Neural progenitor cell (in vitro differentiated cells): ENCODE results near the gene COMMD1.

ENCODE experiments used
- EZH2 ChIP-seq: fragments of 200-600 bp; sonication (generic); IDR thresholded peaks from 2 replicates; pipeline ENCODE4 v1.6.1; 2017; ENCODE audit warnings: antibody characterized with exemption, mild to moderate bottlenecking, moderate library complexity
- EZH2phosphoT487 ChIP-seq: fragments of 200-600 bp; sonication (generic); IDR thresholded peaks from 2 replicates; pipeline ENCODE4 v1.6.1; 2017; ENCODE audit warnings: antibody characterized with exemption
- TF ChIP-seq, protein P1 (sequence below): fragments of 200-600 bp; sonication (generic); IDR thresholded peaks from 2 replicates; pipeline ENCODE4 v1.5.1; 2017; ENCODE audit warnings: antibody characterized with exemption, mild to moderate bottlenecking

DNA sequence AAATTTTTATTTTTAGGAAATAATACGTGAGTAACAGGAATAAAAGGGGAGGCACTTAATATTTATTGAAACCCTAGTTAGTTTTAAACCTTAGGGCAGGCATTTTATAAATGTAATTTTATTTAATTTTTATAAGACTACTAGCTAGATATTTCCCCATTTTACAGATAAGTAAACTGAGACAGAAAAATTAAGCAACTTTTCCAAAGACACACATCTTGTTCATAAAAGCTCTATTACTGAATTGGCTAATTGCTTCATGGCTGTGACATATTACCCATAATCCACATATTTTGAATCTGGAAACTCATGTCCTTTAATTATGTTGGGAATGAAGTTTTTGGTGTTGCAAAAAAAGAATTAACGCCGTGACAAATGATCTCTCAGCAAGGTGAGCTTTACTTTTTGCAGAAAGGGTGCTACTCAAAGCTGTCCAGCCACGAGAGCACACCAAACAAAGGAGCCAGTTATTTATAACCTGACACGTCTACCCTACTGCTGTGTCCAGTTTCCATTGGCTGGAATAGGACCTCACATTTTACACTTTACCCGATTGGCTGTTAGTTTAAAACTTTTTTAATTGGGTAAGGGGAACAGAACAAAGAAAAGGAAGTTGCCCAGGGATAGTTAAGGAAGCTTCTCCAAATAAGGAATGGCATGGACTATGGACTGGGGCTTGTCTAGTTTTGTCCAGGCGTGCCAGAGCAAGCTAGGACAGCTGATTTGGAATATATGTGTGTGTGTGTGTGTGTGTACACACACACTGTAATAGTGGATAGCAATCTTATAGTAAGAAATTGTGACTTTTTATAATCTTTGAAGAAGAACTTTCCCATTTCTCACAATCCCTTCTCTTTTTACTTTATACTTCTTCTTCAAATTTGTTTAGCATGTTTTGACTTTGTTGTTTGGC, 54.2 kb downstream of the COMMD1 start:
- TF ChIP-seq, protein P1, sequence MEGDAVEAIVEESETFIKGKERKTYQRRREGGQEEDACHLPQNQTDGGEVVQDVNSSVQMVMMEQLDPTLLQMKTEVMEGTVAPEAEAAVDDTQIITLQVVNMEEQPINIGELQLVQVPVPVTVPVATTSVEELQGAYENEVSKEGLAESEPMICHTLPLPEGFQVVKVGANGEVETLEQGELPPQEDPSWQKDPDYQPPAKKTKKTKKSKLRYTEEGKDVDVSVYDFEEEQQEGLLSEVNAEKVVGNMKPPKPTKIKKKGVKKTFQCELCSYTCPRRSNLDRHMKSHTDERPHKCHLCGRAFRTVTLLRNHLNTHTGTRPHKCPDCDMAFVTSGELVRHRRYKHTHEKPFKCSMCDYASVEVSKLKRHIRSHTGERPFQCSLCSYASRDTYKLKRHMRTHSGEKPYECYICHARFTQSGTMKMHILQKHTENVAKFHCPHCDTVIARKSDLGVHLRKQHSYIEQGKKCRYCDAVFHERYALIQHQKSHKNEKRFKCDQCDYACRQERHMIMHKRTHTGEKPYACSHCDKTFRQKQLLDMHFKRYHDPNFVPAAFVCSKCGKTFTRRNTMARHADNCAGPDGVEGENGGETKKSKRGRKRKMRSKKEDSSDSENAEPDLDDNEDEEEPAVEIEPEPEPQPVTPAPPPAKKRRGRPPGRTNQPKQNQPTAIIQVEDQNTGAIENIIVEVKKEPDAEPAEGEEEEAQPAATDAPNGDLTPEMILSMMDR, result no peak
- TF ChIP-seq EZH2 (no peak), EZH2phosphoT487 (no peak)
